ENCODE data around the gene NBL1.

NBL1 gene

GRCh38 chr1:19610282-19610981 is 33.7 kb upstream of the NBL1 start:
- Histone ChIP-seq H3F3A (ENCODE audit: control insufficient read depth, insufficient read depth) (0 out of 2 replicates have a peak, but pooled peaks cover 5% of the 10 kb centered on the region), H3K79me2 (ENCODE audit: control insufficient read depth, low read length) (peaks cover 88% of the 10 kb centered on the region), H3K9me3 (ENCODE audit: control insufficient read depth, insufficient read depth, low read length) (no peaks in the 10 kb centered on the region), H3K27me3 (ENCODE audit: control insufficient read depth, low read length) (no peaks in the 10 kb centered on the region), H3K27ac (ENCODE audit: low read depth, low read length) (no peak overlapping the region), H3K9me2 (replicated peaks; ENCODE audit: control insufficient read depth, low read length) (no peaks in the 10 kb centered on the region), H3K4me3 (ENCODE audit: low read length) (no peak overlapping the region), H4K20me1 (ENCODE audit: control insufficient read depth, insufficient read depth, low read depth, low read length) (peaks cover 16% of the 10 kb centered on the region; the same call in 1 of the 2 replicates), H3K4me2 (ENCODE audit: low read length) (no peak overlapping the region), H3K4me1 (ENCODE audit: control insufficient read depth, low read length) (no peaks in the 10 kb centered on the region), H3K36me3 (ENCODE audit: control insufficient read depth, low read length) (peaks cover 37% of the 10 kb centered on the region)
- no peak for TF ChIP-seq EZH2phosphoT487 (IDR thresholded peaks at IDR 0.05; ENCODE audit: borderline replicate concordance, low read length)
- TF ChIP-seq, protein P1, sequence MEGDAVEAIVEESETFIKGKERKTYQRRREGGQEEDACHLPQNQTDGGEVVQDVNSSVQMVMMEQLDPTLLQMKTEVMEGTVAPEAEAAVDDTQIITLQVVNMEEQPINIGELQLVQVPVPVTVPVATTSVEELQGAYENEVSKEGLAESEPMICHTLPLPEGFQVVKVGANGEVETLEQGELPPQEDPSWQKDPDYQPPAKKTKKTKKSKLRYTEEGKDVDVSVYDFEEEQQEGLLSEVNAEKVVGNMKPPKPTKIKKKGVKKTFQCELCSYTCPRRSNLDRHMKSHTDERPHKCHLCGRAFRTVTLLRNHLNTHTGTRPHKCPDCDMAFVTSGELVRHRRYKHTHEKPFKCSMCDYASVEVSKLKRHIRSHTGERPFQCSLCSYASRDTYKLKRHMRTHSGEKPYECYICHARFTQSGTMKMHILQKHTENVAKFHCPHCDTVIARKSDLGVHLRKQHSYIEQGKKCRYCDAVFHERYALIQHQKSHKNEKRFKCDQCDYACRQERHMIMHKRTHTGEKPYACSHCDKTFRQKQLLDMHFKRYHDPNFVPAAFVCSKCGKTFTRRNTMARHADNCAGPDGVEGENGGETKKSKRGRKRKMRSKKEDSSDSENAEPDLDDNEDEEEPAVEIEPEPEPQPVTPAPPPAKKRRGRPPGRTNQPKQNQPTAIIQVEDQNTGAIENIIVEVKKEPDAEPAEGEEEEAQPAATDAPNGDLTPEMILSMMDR (IDR thresholded peaks at IDR 0.05; ENCODE audit: low read depth, low read length, poor library complexity, severe bottlenecking) = no peak

- no peaks in the 10 kb centered on the region for H3K9me2 ChIP-seq (replicated peaks; ENCODE audit: control insufficient read depth, low read length)
- H3K27ac ChIP-seq (ENCODE audit: low read depth, low read length) = no peak overlapping the region
- peaks cover 43% of the 10 kb centered on the region for H3K36me3 ChIP-seq (ENCODE audit: control insufficient read depth, low read length)
These were observed 31.6 kb upstream of the NBL1 start for GRCh38 chr1:19612530-19612929.

GRCh38 chr1:19613171-19613703 is 30.9 kb upstream of the NBL1 start:
- no peaks in the 10 kb centered on the region for H3K4me1 ChIP-seq (ENCODE audit: control insufficient read depth, low read length)
- H3K27ac ChIP-seq (ENCODE audit: low read depth, low read length) = no peak overlapping the region
- H3K4me2 ChIP-seq (ENCODE audit: low read length) = no peak overlapping the region
- peaks cover 84% of the 10 kb centered on the region for H3K79me2 ChIP-seq (ENCODE audit: control insufficient read depth, low read length)
- H4K20me1 ChIP-seq (ENCODE audit: control insufficient read depth, insufficient read depth, low read depth, low read length) = 0 out of 2 replicates have a peak, but pooled peaks cover 13% of the 10 kb centered on the region
- TF ChIP-seq, protein P1 (IDR thresholded peaks at IDR 0.05; ENCODE audit: low read depth, low read length, poor library complexity, severe bottlenecking) = no peak
- no peak for TF ChIP-seq EZH2phosphoT487 (IDR thresholded peaks at IDR 0.05; ENCODE audit: borderline replicate concordance, low read length)
- no peaks in the 10 kb centered on the region for H3K27me3 ChIP-seq (ENCODE audit: control insufficient read depth, low read length)
- peaks cover 38% of the 10 kb centered on the region for H3K36me3 ChIP-seq (ENCODE audit: control insufficient read depth, low read length)
- no peak overlapping the region for H3K4me3 ChIP-seq (ENCODE audit: low read length)
- H3F3A ChIP-seq (ENCODE audit: control insufficient read depth, insufficient read depth) = 0 out of 2 replicates have a peak, but pooled peaks cover 5% of the 10 kb centered on the region
- H3K9me3 ChIP-seq (ENCODE audit: control insufficient read depth, insufficient read depth, low read length) = no peaks in the 10 kb centered on the region
- no peaks in the 10 kb centered on the region for H3K9me2 ChIP-seq (replicated peaks; ENCODE audit: control insufficient read depth, low read length)

More at GRCh38 chr1:19612530-19612929, 31.6 kb upstream of the NBL1 start:
- Histone ChIP-seq H3K9me3 (ENCODE audit: control insufficient read depth, insufficient read depth, low read length) (no peaks in the 10 kb centered on the region), H3K79me2 (ENCODE audit: control insufficient read depth, low read length) (peaks cover 86% of the 10 kb centered on the region), H3K27me3 (ENCODE audit: control insufficient read depth, low read length) (no peaks in the 10 kb centered on the region), H3F3A (ENCODE audit: control insufficient read depth, insufficient read depth) (0 out of 2 replicates have a peak, but pooled peaks cover 5% of the 10 kb centered on the region), H4K20me1 (ENCODE audit: control insufficient read depth, insufficient read depth, low read depth, low read length) (0 out of 2 replicates have a peak, but pooled peaks cover 13% of the 10 kb centered on the region), H3K4me3 (ENCODE audit: low read length) (no peak overlapping the region), H3K4me1 (ENCODE audit: control insufficient read depth, low read length) (no peaks in the 10 kb centered on the region), H3K4me2 (ENCODE audit: low read length) (no peak overlapping the region)
- no peak for TF ChIP-seq EZH2phosphoT487 (IDR thresholded peaks at IDR 0.05; ENCODE audit: borderline replicate concordance, low read length)
- TF ChIP-seq, protein P1 (IDR thresholded peaks at IDR 0.05; ENCODE audit: low read depth, low read length, poor library complexity, severe bottlenecking) = no peak

Data from DOHH2 (cell line).